ENCODE measurements around the gene BABAM2. TPM values are rescaled to one million over a fixed set of nuclear protein-coding genes. Genes with fewer than 3 reads are reported as not detected.

BABAM2 gene
- total RNA-seq, 1 experiment from 2014 or later = 27.1 TPM

DNA sequence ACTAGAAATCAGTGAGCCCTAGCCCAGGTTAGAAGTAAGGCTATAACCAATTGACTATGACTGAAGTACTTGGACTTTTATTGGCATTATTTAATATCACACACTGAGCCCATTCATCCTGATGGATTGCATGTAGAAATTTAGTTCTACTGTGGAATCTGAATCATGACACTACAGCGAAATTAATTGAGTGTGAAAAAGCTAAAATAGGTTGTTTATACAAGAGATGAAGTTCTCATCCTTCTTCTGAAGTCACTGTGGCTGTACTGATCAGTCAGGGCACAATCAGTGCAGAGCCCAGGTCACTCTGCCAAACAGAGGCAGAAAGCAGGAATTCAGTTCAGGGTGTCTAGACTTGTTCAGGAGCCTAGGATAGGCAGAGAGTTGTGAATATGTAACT, 158.9 kb downstream of the BABAM2 start:
- H3K23ac ChIP-seq (ENCODE audit: insufficient read length, low read depth, low read length) = no peak overlapping the region
- no peaks in the 10 kb centered on the region for H3K9me3 Mint-ChIP-seq
- no peak overlapping the region for H2BK5ac ChIP-seq (ENCODE audit: insufficient read length, low read length)
- no peak overlapping the region for H2BK12ac ChIP-seq (ENCODE audit: insufficient read length, low read depth, low read length)
- H3K4me1 Mint-ChIP-seq = peaks cover 5 to 8% of the 10 kb centered on the region in 2 experiments
- H3K18ac ChIP-seq (ENCODE audit: insufficient read length, low read depth, low read length) = no peak overlapping the region
- H3K9me3 ChIP-seq (ENCODE audit: control insufficient read depth, low read depth, low read length) = no peaks in the 10 kb centered on the region
- no peaks in the 10 kb centered on the region for H3K27me3 ChIP-seq (ENCODE audit: insufficient read depth, low read length)
- H2BK20ac ChIP-seq (ENCODE audit: low read depth, low read length, poor library complexity, severe bottlenecking) = no peak overlapping the region
- WGBS (ENCODE audit: extremely low coverage, insufficient read length, low lambda C conversion rate) = no CpG with 5 or more reads among the region's 1 CpG
- TF ChIP-seq, protein P1, sequence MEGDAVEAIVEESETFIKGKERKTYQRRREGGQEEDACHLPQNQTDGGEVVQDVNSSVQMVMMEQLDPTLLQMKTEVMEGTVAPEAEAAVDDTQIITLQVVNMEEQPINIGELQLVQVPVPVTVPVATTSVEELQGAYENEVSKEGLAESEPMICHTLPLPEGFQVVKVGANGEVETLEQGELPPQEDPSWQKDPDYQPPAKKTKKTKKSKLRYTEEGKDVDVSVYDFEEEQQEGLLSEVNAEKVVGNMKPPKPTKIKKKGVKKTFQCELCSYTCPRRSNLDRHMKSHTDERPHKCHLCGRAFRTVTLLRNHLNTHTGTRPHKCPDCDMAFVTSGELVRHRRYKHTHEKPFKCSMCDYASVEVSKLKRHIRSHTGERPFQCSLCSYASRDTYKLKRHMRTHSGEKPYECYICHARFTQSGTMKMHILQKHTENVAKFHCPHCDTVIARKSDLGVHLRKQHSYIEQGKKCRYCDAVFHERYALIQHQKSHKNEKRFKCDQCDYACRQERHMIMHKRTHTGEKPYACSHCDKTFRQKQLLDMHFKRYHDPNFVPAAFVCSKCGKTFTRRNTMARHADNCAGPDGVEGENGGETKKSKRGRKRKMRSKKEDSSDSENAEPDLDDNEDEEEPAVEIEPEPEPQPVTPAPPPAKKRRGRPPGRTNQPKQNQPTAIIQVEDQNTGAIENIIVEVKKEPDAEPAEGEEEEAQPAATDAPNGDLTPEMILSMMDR (conservative IDR thresholded peaks at IDR 0.05) = no peak
- no peaks in the 10 kb centered on the region for H3K27me3 Mint-ChIP-seq (ENCODE audit: low read depth)
- H2BK120ac ChIP-seq (ENCODE audit: low read depth, low read length, poor library complexity, severe bottlenecking) = no peak overlapping the region
- H4K8ac ChIP-seq (replicated peaks; ENCODE audit: insufficient read length, low read depth, low read length) = no peak overlapping the region
- H3K36me3 Mint-ChIP-seq (ENCODE audit: insufficient read depth in 1 of 3, low read depth in 3 of 3) = no peaks in the 10 kb centered on the region
- H3K56ac ChIP-seq (ENCODE audit: insufficient read length, low read depth, low read length) = no peak overlapping the region
- H3K4me1 ChIP-seq (ENCODE audit: insufficient read depth, low read length) = no peaks in the 10 kb centered on the region
- no peak overlapping the region for H3K27ac ChIP-seq (ENCODE audit: insufficient read length, low read depth, low read length)
- H2AK5ac ChIP-seq (ENCODE audit: insufficient read length, low read length) = no peak overlapping the region
- H3K79me2 ChIP-seq (ENCODE audit: insufficient read depth, low read length) = no peaks in the 10 kb centered on the region
- H4K91ac ChIP-seq (ENCODE audit: insufficient read length, low read depth, low read length) = no peak overlapping the region
- H3K14ac ChIP-seq (ENCODE audit: insufficient read depth, low read length) = no peak overlapping the region
- H3K4ac ChIP-seq (ENCODE audit: low read depth, low read length) = no peak overlapping the region
- no peak overlapping the region for H2AFZ ChIP-seq (ENCODE audit: low read length)
- no peak overlapping the region for H3K27ac Mint-ChIP-seq
- H2BK15ac ChIP-seq (ENCODE audit: low read depth, low read length) = no peak overlapping the region
- H3T11ph ChIP-seq (ENCODE audit: low read length) = no peak overlapping the region
- no peak overlapping the region for H3K4me2 ChIP-seq (ENCODE audit: insufficient read depth, insufficient read length, low read length)
- no peak for DNase-seq
- no peak overlapping the region for H3K4me3 Mint-ChIP-seq
- H3K9ac ChIP-seq (ENCODE audit: extremely low read depth, insufficient read length, low read length) = no peak overlapping the region
- H3K23me2 ChIP-seq (ENCODE audit: insufficient read length, low read depth, low read length, poor library complexity, severe bottlenecking) = no peaks in the 10 kb centered on the region
- no peak overlapping the region for H4K5ac ChIP-seq (ENCODE audit: insufficient read length, low read depth, low read length)
- H4K20me1 ChIP-seq (ENCODE audit: control insufficient read depth, insufficient read depth, insufficient read length) = no peaks in the 10 kb centered on the region
- H3K79me1 ChIP-seq (ENCODE audit: insufficient read depth, low read depth, low read length, poor library complexity, severe bottlenecking) = no peaks in the 10 kb centered on the region

Measured in H9 (cell line).